CD8-positive, alpha-beta memory T cell (primary cell): ENCODE data around the gene IRX4. TPM values are rescaled to one million over a fixed set of nuclear protein-coding genes. Genes with fewer than 3 reads are reported as not detected.

ENCODE experiments used
- CTCF ChIA-PET: fragments of 350-600 bp; sonication (Branson Sonifier 250); formaldehyde crosslinking; loops from one replicate; lab custom pipeline; 2021; ENCODE audit warnings: antibody characterized with exemption; lab: Charles Lee
- POLR2A ChIA-PET: fragments of 350-600 bp; sonication (Branson Sonifier 250); formaldehyde crosslinking; loops from one replicate; lab custom pipeline; 2021; ENCODE audit warnings: antibody characterized with exemption; lab: Charles Lee
- DNase-seq, 5 donors: peaks; one replicate each; pipeline versions ENCODE4 v3.0.0 to v3.0.0-alpha.2; 2020 to 2022; ENCODE audit warnings: mixed read lengths in 1 of 5
- H3K27ac ChIP-seq: one replicate; pipeline ENCODE4 v1.7.0; 2013; ENCODE audit warnings: low read depth, mild to moderate bottlenecking, low read length, moderate library complexity
- H3K27me3 ChIP-seq: 2 replicates; pipeline ENCODE4 v1.7.0; 2013; ENCODE audit warnings: low read length, mild to moderate bottlenecking; ENCODE audit not compliant: insufficient read depth, poor library complexity, severe bottlenecking
- H3K36me3 ChIP-seq: 2 replicates; pipeline ENCODE4 v1.7.0; 2013; ENCODE audit warnings: mild to moderate bottlenecking, low read length, moderate library complexity; ENCODE audit not compliant: insufficient read depth
- H3K4me1 ChIP-seq: 2 replicates; pipeline ENCODE4 v1.7.0; 2013; ENCODE audit warnings: mild to moderate bottlenecking, low read length, moderate library complexity; ENCODE audit not compliant: insufficient read depth
- H3K4me3 ChIP-seq: 2 replicates; pipeline ENCODE4 v1.7.0; 2013; ENCODE audit warnings: mild to moderate bottlenecking, low read length
- H3K9me3 ChIP-seq: 2 replicates; pipeline ENCODE4 v1.7.0; 2013; ENCODE audit warnings: mild to moderate bottlenecking, low read length
- H3K27ac Mint-ChIP-seq, 8 donors: one replicate each; pipeline ENCODE4 v1.8.0; 2020 to 2021; ENCODE audit warnings: mixed read lengths in 8 of 8, mild to moderate bottlenecking in 6 of 8, inconsistent platforms in 3 of 8, moderate library complexity in 3 of 8
- H3K27me3 Mint-ChIP-seq, 2 donors: one replicate each; pipeline ENCODE4 v1.8.0; 2020 to 2021; ENCODE audit warnings: mixed read lengths in 2 of 2, mild to moderate bottlenecking in 1 of 2, moderate library complexity in 1 of 2
- H3K36me3 Mint-ChIP-seq, 3 donors: one replicate each; pipeline ENCODE4 v1.8.0; 2020 to 2021; ENCODE audit warnings: mixed read lengths in 3 of 3, inconsistent platforms in 1 of 3, mild to moderate bottlenecking in 1 of 3
- H3K4me1 Mint-ChIP-seq, 3 donors: one replicate each; pipeline ENCODE4 v1.8.0; 2020 to 2021; ENCODE audit warnings: mixed read lengths in 3 of 3, inconsistent platforms in 1 of 3, mild to moderate bottlenecking in 1 of 3
- H3K4me3 Mint-ChIP-seq, 7 donors: one replicate each; pipeline ENCODE4 v1.8.0; 2020 to 2021; ENCODE audit warnings: mixed read lengths in 7 of 7, mild to moderate bottlenecking in 6 of 7, moderate library complexity in 4 of 7, inconsistent platforms in 2 of 7
- H3K9me3 Mint-ChIP-seq, 5 donors: one replicate each; pipeline ENCODE4 v1.8.0; 2020 to 2022; ENCODE audit warnings: mixed read lengths in 5 of 5, mild to moderate bottlenecking in 3 of 5, moderate library complexity in 2 of 5, inconsistent platforms in 1 of 5
- polyA plus RNA-seq: library from polyadenylated mRNA; unstranded; fragments of 300-500 nt; fragmentation: Illumina TruSeq; gene quantifications from one replicate; pipeline ENCODE4 v1.2.3, GENCODE V29; 2021
- total RNA-seq, 2 experiments: library from RNA; stranded (reverse); gene quantifications; one replicate each; pipeline ENCODE4 v1.2.3, GENCODE V29; 2021

The IRX4 gene
- total and polyA plus RNA-seq, 3 experiments from 2014 or later, result not detected

DNA sequence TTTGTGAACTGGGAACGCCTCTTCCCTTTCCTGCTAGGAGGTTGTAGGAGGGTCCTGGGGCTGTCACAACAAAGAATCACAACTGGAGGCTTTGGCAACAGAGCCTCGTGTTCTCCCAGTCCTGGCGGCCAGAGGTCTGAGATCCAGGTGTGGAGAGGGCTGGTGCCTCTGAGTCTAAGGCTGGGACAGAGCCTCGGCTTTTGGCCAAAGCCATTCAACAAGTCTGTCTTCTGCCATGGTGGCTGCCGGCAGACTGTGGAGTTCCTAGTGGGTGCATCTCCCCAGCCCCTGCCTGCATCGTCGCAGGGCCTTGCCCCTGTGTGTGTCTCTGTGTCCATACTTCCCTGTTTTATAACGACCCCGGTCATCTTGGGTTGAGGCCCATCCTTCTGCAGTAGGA lies 9.5 kb upstream of the IRX4 start:
- no peaks in the 10 kb centered on the region for H3K27me3 ChIP-seq
- no peak overlapping the region for H3K27ac Mint-ChIP-seq
- peaks cover 21 to 43% of the 10 kb centered on the region in 2 donors for H3K27me3 Mint-ChIP-seq

GRCh38 chr5:1891391-1891790 lies 8.7 kb upstream of the IRX4 start:
- CTCF ChIA-PET, result no interaction called here
- H3K27me3 ChIP-seq, result no peaks in the 10 kb centered on the region
- no peak overlapping the region for H3K4me3 ChIP-seq
- H3K36me3 ChIP-seq, result no peaks in the 10 kb centered on the region
- H3K9me3 ChIP-seq, result no peaks in the 10 kb centered on the region
- POLR2A ChIA-PET, result no interaction called here
- H3K27me3 Mint-ChIP-seq, result peaks cover 21 to 36% of the 10 kb centered on the region in 2 donors
- no peaks in the 10 kb centered on the region for H3K4me1 ChIP-seq
- H3K36me3 Mint-ChIP-seq, result no peaks in the 10 kb centered on the region
- H3K9me3 Mint-ChIP-seq, result no peaks in the 10 kb centered on the region
- no peak overlapping the region for H3K4me3 Mint-ChIP-seq
- DNase-seq, result peak in 1 of 5 donors; percentile 44
- no peak overlapping the region for H3K27ac Mint-ChIP-seq
- no peak overlapping the region for H3K27ac ChIP-seq
- peaks cover 0 to 3% (median 2%) of the 10 kb centered on the region in 3 donors for H3K4me1 Mint-ChIP-seq

More for the DNA sequence above, 9.5 kb upstream of the IRX4 start:
- POLR2A ChIA-PET, result no interaction called here
- Mint-ChIP-seq H3K36me3 (no peaks in the 10 kb centered on the region), H3K4me3 (no peak overlapping the region), H3K9me3 (no peaks in the 10 kb centered on the region), H3K4me1 (peaks cover 0 to 3% (median 2%) of the 10 kb centered on the region in 3 donors)
- Histone ChIP-seq H3K36me3 (no peaks in the 10 kb centered on the region), H3K4me1 (no peaks in the 10 kb centered on the region), H3K4me3 (no peak overlapping the region), H3K27ac (no peak overlapping the region), H3K9me3 (no peaks in the 10 kb centered on the region)
- CTCF ChIA-PET, result no interaction called here
- DNase-seq, result peak in 1 of 5 donors; percentile 39

DNA sequence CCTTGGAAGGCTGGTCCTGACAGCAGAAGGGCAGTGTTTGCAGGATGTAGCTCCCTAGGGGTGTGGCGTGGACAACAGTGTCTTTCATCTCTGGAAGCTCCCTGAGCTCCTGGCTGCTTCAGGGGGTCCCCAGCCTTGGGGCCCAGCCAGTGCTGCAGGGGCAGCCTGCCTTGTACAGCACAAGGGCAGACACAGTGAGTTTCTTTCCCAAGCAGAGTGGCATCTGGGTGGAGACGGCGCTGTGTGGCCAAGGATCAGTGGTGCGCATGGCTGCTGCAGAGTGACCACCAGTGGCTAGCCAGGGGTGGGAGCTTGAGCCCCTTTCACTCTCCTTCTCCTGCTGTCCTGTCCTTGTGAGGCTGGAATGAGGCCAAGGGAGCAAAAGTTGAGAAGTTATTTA lies 7.6 kb upstream of the IRX4 start:
- CTCF ChIA-PET, result no interaction called here
- no peaks in the 10 kb centered on the region for H3K27me3 ChIP-seq

GRCh38 chr5:1889321-1890065 lies 6.8 kb upstream of the IRX4 start:
- peak in 1 of 5 donors; percentile 3 for DNase-seq
- H3K4me1 ChIP-seq, result no peaks in the 10 kb centered on the region
- H3K27me3 ChIP-seq, result peaks cover under 1% of the 10 kb centered on the region
- POLR2A ChIA-PET, result no interaction called here
- no peaks in the 10 kb centered on the region for H3K9me3 ChIP-seq
- H3K4me3 ChIP-seq, result no peak overlapping the region
- Mint-ChIP-seq H3K36me3 (no peaks in the 10 kb centered on the region), H3K4me1 (peaks cover under 1 to 4% (median 2%) of the 10 kb centered on the region in 3 donors), H3K4me3 (peak overlapping the region in 1 of 7 donors; percentile 77), H3K27ac (no peak overlapping the region), H3K9me3 (no peaks in the 10 kb centered on the region), H3K27me3 (peaks cover 28 to 48% of the 10 kb centered on the region in 2 donors)
- CTCF ChIA-PET, result no interaction called here
- no peak overlapping the region for H3K27ac ChIP-seq
- H3K36me3 ChIP-seq, result no peaks in the 10 kb centered on the region

More for the DNA sequence above, 7.6 kb upstream of the IRX4 start:
- H3K4me1 Mint-ChIP-seq, result peaks cover 0 to 3% (median 2%) of the 10 kb centered on the region in 3 donors
- no peak overlapping the region for H3K27ac Mint-ChIP-seq
- H3K36me3 Mint-ChIP-seq, result no peaks in the 10 kb centered on the region
- Histone ChIP-seq H3K36me3 (no peaks in the 10 kb centered on the region), H3K4me1 (no peaks in the 10 kb centered on the region), H3K27ac (no peak overlapping the region), H3K4me3 (no peak overlapping the region), H3K9me3 (no peaks in the 10 kb centered on the region)
- H3K4me3 Mint-ChIP-seq, result no peak overlapping the region
- POLR2A ChIA-PET, result no interaction called here
- H3K27me3 Mint-ChIP-seq, result peaks cover 22 to 41% of the 10 kb centered on the region in 2 donors
- DNase-seq, result peak in 1 of 5 donors; percentile 14
- H3K9me3 Mint-ChIP-seq, result no peaks in the 10 kb centered on the region

DNA sequence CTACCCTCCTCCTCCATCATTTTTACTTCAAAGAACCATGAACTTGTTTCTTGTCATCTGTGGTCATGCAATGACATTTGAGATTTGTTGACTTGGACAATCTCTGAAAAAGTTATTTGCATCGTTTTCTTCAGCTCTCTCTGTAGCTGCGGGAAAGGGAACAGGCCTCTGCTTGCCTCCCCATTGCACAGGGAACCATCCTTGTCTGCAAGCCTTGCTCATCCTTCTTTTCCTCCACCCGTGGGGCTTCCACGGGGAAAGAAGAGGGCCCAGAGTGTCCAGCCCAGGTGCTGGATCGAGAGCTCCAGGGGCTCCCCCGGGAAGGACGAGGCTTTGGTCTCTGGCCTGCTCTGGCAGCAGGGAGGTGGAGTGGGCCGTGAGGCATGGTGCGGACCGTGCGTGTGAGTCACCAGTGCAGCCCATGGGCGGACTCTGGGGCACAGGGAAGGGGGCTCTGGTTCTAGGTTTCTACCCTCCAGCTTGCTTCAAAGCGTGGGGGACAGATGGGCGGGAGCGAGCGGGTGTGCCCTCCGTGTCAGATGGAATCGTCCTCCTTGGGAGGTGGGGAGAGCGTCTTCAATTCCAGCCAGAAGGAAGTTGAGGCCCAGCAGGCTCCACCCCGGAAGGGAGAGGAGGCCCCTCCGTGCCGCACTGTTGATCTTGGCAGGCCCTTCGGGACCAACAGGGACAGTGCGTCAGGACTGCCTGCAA lies 6.0 kb upstream of the IRX4 start:
- H3K36me3 ChIP-seq, result no peaks in the 10 kb centered on the region
- H3K27me3 ChIP-seq, result peaks cover 5% of the 10 kb centered on the region
- H3K27ac ChIP-seq, result no peak overlapping the region
- peak in 1 of 5 donors; percentile 34 for DNase-seq
- Mint-ChIP-seq H3K27ac (no peak overlapping the region), H3K27me3 (peaks cover 34 to 53% of the 10 kb centered on the region in 2 donors), H3K4me1 (peaks cover 5 to 9% (median 6%) of the 10 kb centered on the region in 3 donors), H3K4me3 (peak overlapping the region in 2 of 7 donors; percentile 7 to 46), H3K9me3 (no peaks in the 10 kb centered on the region), H3K36me3 (no peaks in the 10 kb centered on the region)
- H3K4me3 ChIP-seq, result no peak overlapping the region
- ChIA-PET CTCF (no interaction called here), POLR2A (no interaction called here)
- H3K9me3 ChIP-seq, result no peaks in the 10 kb centered on the region
- no peaks in the 10 kb centered on the region for H3K4me1 ChIP-seq

DNA sequence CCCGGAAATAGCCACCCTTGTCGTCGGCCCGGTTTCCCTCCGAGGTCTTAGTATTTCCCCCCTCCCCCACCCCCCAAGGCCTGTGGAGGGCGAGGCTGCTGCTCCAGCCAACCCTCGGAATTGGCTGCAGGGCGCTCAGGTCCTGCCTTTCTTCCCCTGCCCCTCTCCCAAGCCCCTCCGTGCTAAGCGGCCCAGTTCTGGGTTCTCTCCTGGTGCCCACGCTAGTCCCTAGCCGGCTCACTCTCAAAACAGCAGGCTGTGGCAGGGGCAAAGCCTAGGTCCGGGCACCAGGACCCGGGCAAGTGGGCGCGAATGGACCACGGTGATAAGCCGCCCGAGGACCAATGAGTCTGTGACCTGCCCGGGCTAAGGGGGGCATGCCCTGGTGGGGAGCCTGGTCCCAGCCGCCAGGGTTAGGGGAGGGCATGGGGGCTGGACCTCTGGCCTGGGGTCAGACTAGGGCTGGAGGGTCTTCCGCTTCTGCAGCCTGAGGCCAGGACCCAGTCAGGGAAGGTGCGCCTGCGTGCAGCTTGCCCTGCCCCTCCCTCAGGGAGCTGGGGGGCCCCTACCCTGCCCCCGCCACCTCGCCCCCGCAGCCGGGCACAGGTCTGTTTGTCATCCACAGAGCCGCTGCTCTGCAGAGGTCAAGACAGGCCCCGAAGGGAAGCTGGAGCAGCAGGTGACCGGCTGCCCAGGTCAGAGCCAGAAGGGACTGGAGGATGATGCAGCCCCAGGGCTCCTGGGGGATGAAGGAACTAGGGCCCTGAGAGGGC lies 5.0 kb upstream of the IRX4 start:
- no peaks in the 10 kb centered on the region for H3K9me3 Mint-ChIP-seq
- ChIA-PET CTCF (no interaction called here), POLR2A (no interaction called here)
- peaks cover 31 to 52% of the 10 kb centered on the region in 2 donors for H3K27me3 Mint-ChIP-seq
- DNase-seq, result peak in 1 of 5 donors; percentile 30
- H3K36me3 ChIP-seq, result no peaks in the 10 kb centered on the region
- no peak overlapping the region for H3K4me3 ChIP-seq
- peaks cover 5% of the 10 kb centered on the region for H3K27me3 ChIP-seq
- H3K9me3 ChIP-seq, result no peaks in the 10 kb centered on the region
- H3K27ac ChIP-seq, result no peak overlapping the region
- no peaks in the 10 kb centered on the region for H3K4me1 ChIP-seq
- no peak overlapping the region for H3K27ac Mint-ChIP-seq
- peaks cover 5 to 9% (median 6%) of the 10 kb centered on the region in 3 donors for H3K4me1 Mint-ChIP-seq
- H3K36me3 Mint-ChIP-seq, result no peaks in the 10 kb centered on the region
- no peak overlapping the region for H3K4me3 Mint-ChIP-seq

- no peak overlapping the region for H3K4me3 Mint-ChIP-seq
- Histone ChIP-seq H3K27me3 (peaks cover 5% of the 10 kb centered on the region), H3K36me3 (no peaks in the 10 kb centered on the region), H3K4me1 (no peaks in the 10 kb centered on the region), H3K9me3 (no peaks in the 10 kb centered on the region), H3K27ac (no peak overlapping the region), H3K4me3 (no peak overlapping the region)
- H3K27ac Mint-ChIP-seq, result no peak overlapping the region
- H3K36me3 Mint-ChIP-seq, result no peaks in the 10 kb centered on the region
- peaks cover 29 to 46% of the 10 kb centered on the region in 2 donors for H3K27me3 Mint-ChIP-seq
- no peaks in the 10 kb centered on the region for H3K9me3 Mint-ChIP-seq
- peaks cover 5 to 9% (median 6%) of the 10 kb centered on the region in 3 donors for H3K4me1 Mint-ChIP-seq
- DNase-seq, result peak in 1 of 5 donors; percentile 29
- CTCF ChIA-PET, result no interaction called here
- POLR2A ChIA-PET, result interaction anchor here (0.8 kb wide), 1 partner anchor 9 kb away, joined by 8 read pairs; no protein-coding TSS in a partner anchor
Observed at GRCh38 chr5:1886846-1887587, 4.3 kb upstream of the IRX4 start.
